GM19023 (cell line): ENCODE results near the gene AXIN1.

Experiments used
- ATAC-seq: cut with Tn5 transposase; IDR thresholded peaks from one replicate; pipeline ENCODE4 v1.9.1; 2021; ENCODE audit warnings: mild to moderate bottlenecking, moderate library complexity; ENCODE audit not compliant: unreplicated experiment

Gene AXIN1

GRCh38 chr16:285146-286055 lies 67.1 kb downstream of the AXIN1 start:
- ATAC-seq, result no peak

GRCh38 chr16:284204-285120 lies 68.1 kb downstream of the AXIN1 start:
- ATAC-seq, result no peak

- no peak for ATAC-seq
Measured at GRCh38 chr16:283033-283805, 69.3 kb downstream of the AXIN1 start, which contains the start of gene PDIA2. PDIA2 (plus strand) TSS chr16:283164; CDS start chr16:283170, 6 bp downstream.

DNA sequence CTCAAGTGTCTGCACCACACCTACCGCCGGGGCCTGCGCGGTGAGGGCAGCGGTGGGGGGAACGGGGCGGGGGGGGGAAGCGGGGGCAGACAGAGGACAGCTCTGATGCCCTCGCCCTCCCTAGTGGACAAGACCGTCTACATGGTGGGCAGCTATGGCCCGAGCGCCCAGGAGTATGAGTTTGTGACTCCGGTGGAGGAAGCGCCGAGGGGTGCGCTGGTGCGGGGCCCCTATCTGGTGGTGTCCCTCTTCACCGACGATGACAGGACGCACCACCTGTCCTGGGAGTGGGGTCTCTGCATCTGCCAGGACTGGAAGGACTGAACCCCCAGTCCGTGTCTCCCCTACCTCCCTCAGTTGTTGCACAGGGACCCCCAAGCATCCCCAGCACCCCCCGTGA lies 70.0 kb downstream of the AXIN1 start:
- no peak for ATAC-seq

DNA sequence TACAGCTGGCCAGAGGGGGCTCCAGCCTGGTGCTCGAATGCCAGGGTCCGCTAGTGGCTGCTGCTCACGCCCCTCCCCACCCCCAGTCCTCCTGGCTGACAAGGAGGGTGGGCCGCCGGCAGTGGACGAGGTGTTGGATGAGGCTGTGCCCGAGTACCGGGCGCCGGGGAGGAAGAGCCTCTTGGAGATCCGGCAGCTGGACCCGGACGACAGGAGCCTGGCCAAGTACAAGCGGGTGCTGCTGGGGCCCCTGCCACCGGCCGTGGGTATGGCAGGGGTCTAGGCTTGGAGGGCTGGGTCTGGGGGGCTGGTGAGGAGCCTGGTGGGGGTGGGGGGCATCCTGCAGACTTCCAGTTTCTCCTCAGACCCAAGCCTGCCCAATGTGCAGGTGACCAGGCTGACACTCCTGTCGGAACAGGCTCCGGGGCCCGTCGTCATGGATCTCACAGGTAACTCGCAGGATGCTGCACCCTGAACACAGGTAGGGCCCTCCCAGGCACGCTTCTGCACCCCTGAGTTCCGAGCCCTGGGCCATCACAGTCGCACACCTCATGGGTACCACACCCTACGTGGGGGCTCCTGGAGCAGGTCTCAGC lies 70.8 kb downstream of the AXIN1 start:
- no peak for ATAC-seq

DNA sequence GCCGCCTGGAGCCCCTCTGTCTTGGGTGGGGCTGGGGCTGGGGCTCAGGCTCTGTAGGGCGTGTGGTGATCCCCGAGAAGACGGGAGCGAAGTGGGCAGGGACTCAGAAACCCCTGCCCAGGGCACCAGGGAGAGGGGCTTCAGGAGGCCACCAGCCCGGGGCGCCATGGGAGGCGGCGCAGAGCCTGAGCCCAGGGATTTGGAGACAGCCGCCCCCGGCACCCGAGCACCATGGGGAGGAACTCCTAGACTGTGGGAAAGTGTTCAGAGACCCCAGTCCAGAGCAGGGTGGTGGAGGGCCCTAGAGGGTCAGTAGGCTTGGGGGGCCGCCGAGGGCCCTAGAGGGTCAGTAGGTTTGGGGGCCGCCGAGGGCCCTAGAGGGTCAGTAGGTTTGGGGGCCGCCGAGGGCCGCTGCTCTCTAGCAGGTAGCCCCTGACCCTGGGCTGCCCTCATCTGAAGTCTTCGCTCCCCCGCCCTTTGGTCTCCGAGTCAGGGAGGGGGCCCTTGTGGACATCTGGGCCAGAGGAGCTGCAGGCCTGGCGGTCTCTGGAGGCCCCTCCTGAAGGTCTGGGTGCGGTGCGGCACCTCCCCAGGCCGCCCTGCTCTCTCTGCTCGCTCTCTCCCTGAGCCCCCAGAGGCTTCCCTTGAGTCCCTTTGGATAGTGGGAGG lies 71.4 kb downstream of the AXIN1 start:
- ATAC-seq, result no peak

DNA sequence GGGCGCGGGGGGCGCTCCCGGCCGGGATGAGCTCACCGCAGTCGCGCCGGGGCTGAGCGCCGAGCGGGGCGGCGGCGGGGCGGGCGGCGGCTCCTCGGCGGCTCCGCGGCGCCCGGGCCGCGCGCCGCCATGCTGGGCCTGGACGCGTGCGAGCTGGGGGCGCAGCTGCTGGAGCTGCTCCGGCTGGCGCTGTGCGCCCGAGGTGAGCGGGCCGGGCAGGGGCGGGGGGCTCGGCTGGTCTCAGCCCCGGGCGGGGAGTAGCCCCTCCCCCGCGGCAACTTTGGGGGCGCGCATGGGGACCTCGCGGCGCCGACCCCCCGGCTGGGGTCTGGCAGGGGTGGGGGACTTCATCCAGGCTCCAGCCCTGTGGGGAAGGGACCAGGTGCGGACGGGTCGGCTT lies 72.0 kb downstream of the AXIN1 start, which contains the start of gene ARHGDIG:
ARHGDIG (plus strand) TSS at position 40 of the 400 bp plus-strand sequence; CDS start at position 130, 90 bp downstream.
- ATAC-seq, result no peak

DNA sequence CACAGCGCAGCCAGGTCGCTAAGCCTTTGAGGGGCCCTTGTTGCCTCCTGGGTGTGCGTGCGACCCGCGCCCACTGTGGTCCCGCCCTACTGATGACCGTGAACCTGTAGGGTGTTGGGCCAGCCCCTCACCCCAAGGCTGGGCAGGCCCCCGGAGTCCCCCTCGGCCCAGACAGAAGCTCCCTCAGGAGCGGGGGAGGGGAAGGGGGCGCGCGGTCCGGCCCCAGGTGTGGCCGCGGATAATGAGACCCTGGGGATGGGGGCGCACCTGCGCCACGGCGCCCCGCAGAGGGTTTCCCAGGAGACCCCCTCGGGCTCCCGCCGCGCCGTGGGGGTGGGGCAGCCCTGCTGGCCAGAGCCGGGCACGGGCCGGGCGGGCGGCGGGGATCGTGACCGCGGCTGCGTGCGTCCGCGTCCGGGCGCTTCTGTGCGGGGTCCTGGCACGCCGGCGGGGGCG lies 72.5 kb downstream of the AXIN1 start:
- no peak for ATAC-seq

GRCh38 chr16:279531-279930 lies 73.0 kb downstream of the AXIN1 start:
- ATAC-seq, result no peak

- no peak for ATAC-seq
Measured at GRCh38 chr16:278863-279366, 73.6 kb downstream of the AXIN1 start.

DNA sequence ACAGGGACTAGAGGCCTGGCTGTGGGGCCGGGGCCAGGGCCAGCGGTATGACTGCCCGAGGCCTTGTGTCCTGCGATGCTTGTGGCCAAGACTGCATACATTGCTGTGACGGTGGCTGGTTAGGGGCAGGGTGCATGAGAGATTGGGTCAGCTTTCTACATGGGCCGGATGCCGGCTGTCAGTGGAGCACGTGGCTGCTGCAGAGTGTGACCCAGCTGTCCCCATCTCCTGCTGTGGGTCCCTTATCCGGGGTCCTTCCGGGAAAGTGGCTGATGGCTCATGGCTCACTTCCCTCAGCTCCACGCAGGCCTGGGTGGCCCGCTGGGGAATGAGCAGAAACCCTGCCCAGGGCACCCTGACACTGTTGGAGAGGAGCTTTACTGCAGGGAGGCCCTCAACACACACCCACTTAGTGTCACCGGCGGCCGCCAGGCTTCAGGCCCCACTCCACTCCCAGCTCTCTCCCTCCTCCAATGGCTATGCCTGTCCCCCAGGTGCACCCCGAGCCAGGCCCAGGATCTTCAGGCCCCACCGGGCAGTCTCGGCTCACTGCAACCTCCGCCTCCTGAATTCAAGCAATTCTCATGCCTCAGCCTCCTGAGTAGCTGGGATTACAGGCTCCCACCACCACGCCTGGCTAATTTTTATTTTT lies 76.0 kb downstream of the AXIN1 start:
- no peak for ATAC-seq

DNA sequence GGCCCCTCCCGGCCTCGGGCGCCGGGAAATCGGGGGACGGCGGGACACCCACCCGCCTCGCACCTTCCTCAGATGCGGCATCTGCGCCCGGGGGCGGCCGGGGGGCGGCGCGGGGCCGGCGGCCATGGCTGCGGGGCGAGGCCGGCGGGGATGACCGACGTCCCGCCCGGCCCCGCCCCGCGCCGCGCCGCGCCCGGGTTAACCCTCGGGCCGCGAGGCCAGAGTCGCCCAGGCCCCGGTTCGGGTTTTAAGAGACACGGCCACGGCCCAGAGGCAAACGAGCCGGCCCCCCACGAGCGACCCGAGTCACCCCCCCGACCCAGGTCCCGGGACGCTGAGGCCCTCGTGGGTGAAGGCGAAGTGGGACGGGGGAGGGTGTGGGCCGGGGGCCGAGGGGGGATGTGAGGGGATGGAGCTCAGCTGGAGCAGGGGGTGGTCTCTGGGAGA lies 76.7 kb downstream of the AXIN1 start, which contains the start of gene RGS11:
RGS11 (minus strand) TSS at position 159 of the 447 bp plus-strand sequence; CDS start at position 126, 33 bp downstream.
- ATAC-seq, result no peak

GRCh38 chr16:275041-275641 lies 77.4 kb downstream of the AXIN1 start:
- no peak for ATAC-seq

GRCh38 chr16:273547-274421 lies 78.7 kb downstream of the AXIN1 start:
- ATAC-seq, result no peak

DNA sequence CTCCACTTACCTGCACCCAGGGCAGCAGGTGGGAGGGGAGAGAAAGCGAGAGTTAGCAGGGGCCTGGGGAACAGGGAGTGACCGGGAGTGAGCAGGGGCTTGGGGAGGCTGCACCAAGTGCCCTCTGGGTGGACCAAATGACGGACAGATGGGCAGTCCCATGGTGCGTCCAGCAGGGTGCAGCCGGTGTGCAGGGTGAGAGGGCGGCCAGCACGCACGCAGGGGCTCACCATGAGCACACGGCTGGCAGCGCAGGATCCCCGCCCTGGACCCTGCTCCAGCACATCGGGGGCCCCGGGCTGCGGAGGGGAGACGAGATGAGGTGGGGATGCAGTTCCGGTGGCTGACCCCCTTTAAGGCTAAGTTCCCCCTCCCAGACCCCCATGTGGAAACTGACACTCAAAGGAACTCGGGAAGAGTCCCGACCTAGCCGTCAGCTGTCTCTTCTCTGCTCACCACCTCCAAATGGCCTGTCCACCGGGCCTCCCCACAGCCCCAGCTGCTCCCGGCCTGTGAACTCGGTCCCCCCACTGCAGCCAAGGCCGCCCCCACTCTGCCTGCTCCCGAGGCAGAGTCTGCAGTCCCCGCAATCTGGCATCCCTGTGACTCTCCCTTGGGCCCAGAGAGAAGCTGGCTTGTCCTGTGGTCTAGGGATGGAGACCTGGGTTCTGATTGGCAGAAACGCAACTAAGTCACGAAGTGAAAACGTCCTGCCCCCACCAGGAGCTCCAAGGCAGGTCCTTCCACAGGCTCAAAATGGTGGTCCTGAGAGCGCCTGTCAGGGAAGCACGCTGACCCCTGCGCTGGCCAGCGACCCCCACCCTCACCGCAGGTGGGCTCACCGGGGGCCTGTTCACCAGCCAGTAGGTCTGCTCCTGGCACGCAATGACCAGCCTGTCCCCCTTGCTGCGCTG lies 79.6 kb downstream of the AXIN1 start:
- ATAC-seq, result no peak
